Liver (tissue), 3 donors: ENCODE results near the gene CXCR4.

Experiments used
- ATF3 ChIP-seq: IDR thresholded peaks from 2 replicates; pipeline ENCODE4 v1.6.1; 2016; ENCODE audit warnings: antibody characterized with exemption
- CTCF ChIP-seq: fragments of 150-350 bp; IDR thresholded peaks from 2 replicates; pipeline ENCODE4 v1.5.1; 2017; ENCODE audit warnings: improper control_type of control experiment, low read depth, low read length; ENCODE audit not compliant: missing input control
- EGR1 ChIP-seq, 2 donors: IDR thresholded peaks; 2 replicates each; pipeline ENCODE4 v1.6.1; 2016 to 2018; ENCODE audit warnings: antibody characterized with exemption in 2 of 2, low read depth in 2 of 2
- FOXA1 ChIP-seq: IDR thresholded peaks from 2 replicates; pipeline ENCODE4 v1.6.1; 2016; ENCODE audit warnings: antibody characterized with exemption
- GABPA ChIP-seq, 2 donors: IDR thresholded peaks in 1 of 2; conservative IDR thresholded peaks in 1 of 2; 2 replicates each; pipeline ENCODE4 v1.6.1; 2016; ENCODE audit warnings: antibody characterized with exemption in 2 of 2, mild to moderate bottlenecking in 1 of 2, moderate library complexity in 1 of 2
- JUND ChIP-seq, 2 donors: IDR thresholded peaks; 2 replicates each; pipeline ENCODE4 v1.6.1; 2016; ENCODE audit warnings: antibody characterized with exemption in 2 of 2
- MAX ChIP-seq: IDR thresholded peaks from 2 replicates; pipeline ENCODE4 v1.6.1; 2016; ENCODE audit warnings: antibody characterized with exemption
- NR2F2 ChIP-seq: IDR thresholded peaks from 2 replicates; pipeline ENCODE4 v1.6.1; 2016; ENCODE audit warnings: antibody characterized with exemption
- RAD21 ChIP-seq, 2 donors: IDR thresholded peaks; 2 replicates each; pipeline ENCODE4 v1.6.1; 2016; ENCODE audit warnings: antibody characterized with exemption in 2 of 2, mild to moderate bottlenecking in 2 of 2
- REST ChIP-seq: IDR thresholded peaks from 2 replicates; pipeline ENCODE4 v1.6.1; 2016; ENCODE audit warnings: antibody characterized with exemption, mild to moderate bottlenecking
- SP1 ChIP-seq: IDR thresholded peaks from 2 replicates; pipeline ENCODE4 v1.6.1; 2018; ENCODE audit warnings: antibody characterized with exemption, mild to moderate bottlenecking
- TAF1 ChIP-seq: conservative IDR thresholded peaks from 2 replicates; pipeline ENCODE4 v1.6.1; 2016; ENCODE audit warnings: antibody characterized with exemption, mild to moderate bottlenecking
- YY1 ChIP-seq: IDR thresholded peaks from 2 replicates; pipeline ENCODE4 v1.6.1; 2016; ENCODE audit warnings: antibody characterized with exemption, mild to moderate bottlenecking
- ZBTB33 ChIP-seq: IDR thresholded peaks from 2 replicates; pipeline ENCODE4 v1.6.1; 2016; ENCODE audit warnings: antibody characterized with exemption
- donor health status: healthy.
- donor health status: healthy.

GRCh38 chr2:136128905-136129304 lies 11.0 kb upstream of the CXCR4 start:
- no peak for TF ChIP-seq CTCF
- no peak for TF ChIP-seq TAF1
- TF ChIP-seq JUND (IDR thresholded peaks at IDR 0.05) = no peak
- TF ChIP-seq ZBTB33 = no peak
- TF ChIP-seq GABPA (IDR thresholded peaks at IDR 0.05 in 1 of 2, conservative IDR thresholded peaks at IDR 0.05 in 1 of 2) = no peak
- no peak for TF ChIP-seq YY1
- TF ChIP-seq NR2F2 = no peak
- no peak for TF ChIP-seq MAX
- no peak for TF ChIP-seq REST
- no peak for TF ChIP-seq FOXA1
- no peak for TF ChIP-seq RAD21 (IDR thresholded peaks at IDR 0.05)
- TF ChIP-seq ATF3 = no peak
- no peak for TF ChIP-seq EGR1 (IDR thresholded peaks at IDR 0.05; ENCODE audit: low read depth in 2 of 2)
- TF ChIP-seq SP1 = no peak
